Fibroblast of skin of right quadriceps (primary cell): Measurements from ENCODE around the gene CLMP.
"Not testable (repeated sequence)": the region's sequence is repeated elsewhere in the genome, so short reads cannot be mapped to it uniquely, and the experiment has no call there.

ENCODE experiments used
- DNase-seq: peaks from one replicate; pipeline ENCODE4 v3.0.0-alpha.2; 2013

CLMP gene

DNA sequence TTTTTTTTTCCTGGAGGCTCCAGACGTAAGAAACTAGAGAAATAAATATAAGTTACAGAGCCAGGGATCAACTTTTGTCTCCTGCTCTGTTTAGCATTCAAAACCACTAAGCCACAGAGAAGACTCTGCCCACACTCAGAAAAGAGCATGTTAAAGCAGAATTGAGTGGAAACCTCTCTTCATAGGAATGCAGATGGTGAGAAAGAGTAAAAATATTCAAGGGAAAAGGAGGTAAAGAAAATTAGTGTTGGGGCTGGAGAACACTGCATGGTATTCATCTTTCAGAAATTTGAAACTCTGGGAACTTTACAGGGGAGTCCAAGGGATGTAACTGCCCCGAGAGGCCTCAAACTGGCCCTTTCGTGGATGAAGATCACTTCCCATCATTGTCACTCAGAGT lies 65.1 kb downstream of the CLMP start:
- DNase-seq, result peak; percentile 85

DNA sequence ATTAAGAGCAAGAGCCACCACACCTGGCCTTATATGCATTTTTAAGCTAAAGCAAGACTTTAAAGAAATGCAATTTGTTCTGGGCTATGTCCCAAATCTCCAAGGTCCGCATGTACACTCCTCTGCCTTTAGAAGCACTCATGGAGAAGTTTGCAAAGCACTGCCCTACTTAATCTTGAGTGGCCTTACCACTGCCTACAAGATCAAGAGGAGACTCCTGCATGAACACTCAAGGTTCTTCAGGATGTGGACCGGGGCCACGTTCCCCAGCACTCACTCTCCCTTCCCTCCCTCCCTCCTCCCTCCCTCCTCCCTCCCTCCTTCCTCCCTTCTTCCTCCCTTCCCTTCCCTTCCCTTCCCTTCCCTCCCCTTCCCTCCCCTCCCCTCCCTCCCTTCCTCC lies 69.9 kb downstream of the CLMP start:
- no peak for DNase-seq

DNA sequence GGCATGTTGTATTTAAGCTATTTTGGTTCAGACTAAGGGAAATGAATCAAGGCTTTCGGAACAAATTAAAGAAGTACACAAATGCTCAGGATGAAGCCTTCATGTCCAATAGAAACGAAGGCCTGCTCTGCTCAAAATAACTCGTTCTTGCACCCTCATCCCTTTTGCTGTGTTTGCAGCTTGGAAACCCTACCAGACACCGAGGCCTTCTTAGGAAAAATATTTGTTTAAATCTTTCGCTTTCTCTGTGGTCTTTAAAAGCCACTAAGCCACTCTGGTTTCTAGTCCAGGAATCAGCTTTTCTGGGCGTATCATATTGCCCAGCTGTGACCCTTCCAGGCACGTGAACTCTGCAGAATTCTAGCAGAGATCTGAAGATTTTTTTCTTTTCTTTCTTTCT lies 72.2 kb downstream of the CLMP start:
- no peak for DNase-seq

DNA sequence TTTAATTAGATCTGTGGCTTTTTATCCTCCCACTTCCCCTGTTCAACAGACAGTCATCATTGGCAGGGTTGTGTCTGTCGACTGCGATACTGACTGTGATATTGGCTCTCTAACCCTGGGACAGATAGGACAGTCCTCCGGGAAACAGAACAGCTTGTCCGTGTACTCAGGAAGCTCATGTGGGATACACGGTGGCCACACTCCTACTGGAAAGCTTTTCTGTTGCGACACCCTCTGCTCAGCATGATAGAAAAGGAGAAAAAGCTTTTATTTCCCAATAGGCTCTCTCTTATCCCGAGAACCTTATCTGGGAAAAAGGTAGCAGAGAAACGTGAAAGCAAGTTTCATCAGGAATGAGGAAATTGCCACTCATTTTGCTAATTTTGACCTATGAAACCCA lies 72.7 kb downstream of the CLMP start:
- DNase-seq, result peak; percentile 45

DNA sequence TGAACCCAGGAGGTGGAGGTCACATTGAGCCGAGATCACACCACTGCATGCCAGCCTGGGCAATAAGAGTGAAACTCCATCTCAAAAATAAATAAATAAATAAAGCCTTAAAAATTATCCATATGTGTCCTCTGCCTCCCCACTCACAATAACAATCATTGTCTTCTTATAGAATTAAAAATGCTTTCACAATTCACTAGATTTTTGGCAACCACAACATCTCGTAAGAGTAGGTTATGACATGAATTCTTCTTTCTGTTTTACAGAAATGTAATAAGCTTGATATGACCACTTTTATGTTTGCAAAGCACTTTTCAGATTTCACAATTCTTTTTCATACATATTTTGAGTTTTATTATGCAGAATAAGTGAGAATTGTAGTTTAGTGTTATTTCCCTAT lies 78.6 kb downstream of the CLMP start:
- no peak for DNase-seq

DNA sequence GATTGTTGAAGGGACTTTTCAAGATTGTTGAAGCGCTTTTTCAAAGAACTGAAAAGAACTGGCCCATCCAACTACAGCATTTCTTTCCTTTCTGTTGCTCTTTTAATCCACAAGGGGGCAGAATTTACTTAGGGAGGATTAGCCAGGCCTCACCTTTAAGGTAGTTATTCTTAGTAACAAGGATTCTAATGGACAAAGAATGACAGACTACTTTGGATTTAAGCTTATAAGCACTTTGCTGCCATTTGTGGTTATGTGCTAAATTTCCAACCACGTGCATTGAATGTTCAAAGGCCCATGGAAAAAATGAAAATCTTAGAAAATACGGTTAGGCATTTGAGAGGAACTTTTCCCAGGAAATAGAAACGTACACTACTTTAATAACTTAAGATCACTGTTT lies 83.6 kb downstream of the CLMP start:
- peak; percentile 56 for DNase-seq

DNA sequence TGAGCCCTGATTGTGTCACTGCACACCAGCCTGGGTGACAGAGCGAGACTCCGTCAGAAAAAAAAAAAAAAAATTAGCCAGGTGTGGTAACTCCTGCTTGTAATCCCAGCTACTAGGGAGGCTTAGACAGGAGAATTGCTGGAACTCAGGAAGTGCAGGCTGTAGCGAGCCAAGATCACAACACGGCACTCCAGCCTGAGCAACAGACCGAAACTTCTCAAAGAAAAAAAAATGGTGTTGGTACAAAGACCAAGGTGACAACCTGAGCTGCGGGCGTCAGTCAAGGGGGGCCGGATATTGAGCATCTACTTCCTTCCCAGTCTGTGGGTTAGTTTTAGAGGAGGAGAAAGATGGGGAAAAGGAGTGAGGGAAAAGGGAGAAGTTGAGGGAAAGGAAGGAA lies 84.7 kb downstream of the CLMP start:
- DNase-seq, result no peak

DNA sequence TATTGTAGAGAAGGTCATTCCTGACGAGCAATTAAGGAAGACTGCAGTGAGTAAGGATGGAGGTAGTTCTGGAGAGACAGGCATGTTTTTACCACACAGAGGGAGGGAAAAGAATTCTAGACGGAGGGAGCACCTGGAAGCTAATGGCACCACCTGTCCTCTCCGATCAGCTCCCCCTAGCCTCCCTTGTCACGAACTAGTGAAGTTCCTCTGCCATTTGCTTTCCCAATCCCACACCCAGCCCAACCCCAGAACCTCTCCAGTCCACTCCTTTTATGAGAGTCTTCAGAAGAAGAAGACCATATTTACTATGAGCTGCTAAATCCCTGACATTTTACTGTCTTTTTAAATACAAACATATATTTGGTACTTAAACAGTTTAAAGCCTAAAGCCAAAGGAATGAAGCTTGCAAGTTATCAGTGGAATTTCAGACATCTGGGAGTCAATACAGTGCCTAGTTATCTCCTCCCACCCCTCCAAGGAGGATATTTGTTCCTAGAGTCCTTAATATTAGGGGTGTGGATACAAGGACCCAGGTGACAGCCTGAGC lies 87.0 kb downstream of the CLMP start:
- DNase-seq, result no peak

DNA sequence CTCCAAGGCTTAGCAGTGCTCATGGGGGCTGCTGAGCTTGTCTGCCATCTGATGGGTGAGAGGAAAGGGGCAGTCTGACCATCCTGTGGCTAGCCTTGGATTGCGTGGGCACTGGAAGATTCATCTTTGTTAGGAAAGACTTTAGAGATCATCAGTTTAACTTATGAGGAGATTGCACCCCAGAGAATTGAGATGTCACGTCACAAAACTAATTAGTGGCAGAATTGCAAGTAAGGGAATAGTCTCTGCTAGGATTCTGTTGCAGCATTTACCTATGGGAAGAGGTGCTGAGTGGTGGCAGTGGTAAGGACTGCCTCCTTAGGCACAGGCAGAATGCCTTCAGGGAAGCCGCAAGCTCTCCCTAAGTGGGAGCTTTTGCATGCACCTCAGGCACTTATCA lies 90.4 kb downstream of the CLMP start:
- no peak for DNase-seq

DNA sequence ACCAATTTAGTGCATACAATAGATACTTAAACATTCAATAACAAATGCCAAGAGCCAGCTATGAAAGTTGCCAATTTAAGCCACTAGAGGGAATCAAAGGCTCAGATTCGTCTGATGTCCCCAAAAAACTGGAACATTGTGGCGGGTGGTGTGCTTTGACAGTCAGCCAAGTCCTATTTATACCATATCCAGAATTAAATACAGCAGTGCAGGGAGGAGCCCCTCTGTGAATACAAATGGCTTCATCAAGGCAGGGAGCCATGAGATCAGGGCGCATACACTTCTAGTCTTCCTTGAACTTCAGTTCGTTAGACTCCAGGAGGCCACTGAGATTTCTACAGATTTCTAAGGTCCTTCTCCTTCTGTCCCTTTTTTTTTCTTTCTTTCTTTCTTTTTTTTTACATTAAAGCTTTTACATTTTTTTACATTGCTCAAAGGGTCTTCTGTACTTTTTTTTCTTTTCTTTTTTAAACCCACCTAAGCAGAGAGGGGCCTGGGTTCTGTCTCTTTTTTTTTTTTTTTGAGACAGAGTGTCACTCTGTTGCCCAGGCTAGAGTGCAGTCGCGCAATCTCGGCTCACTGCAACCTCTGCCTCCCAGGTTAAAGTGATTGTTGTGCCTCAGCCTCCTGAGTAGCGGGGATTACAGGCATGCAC lies 91.6 kb downstream of the CLMP start:
- DNase-seq, result peak; percentile 86

DNA sequence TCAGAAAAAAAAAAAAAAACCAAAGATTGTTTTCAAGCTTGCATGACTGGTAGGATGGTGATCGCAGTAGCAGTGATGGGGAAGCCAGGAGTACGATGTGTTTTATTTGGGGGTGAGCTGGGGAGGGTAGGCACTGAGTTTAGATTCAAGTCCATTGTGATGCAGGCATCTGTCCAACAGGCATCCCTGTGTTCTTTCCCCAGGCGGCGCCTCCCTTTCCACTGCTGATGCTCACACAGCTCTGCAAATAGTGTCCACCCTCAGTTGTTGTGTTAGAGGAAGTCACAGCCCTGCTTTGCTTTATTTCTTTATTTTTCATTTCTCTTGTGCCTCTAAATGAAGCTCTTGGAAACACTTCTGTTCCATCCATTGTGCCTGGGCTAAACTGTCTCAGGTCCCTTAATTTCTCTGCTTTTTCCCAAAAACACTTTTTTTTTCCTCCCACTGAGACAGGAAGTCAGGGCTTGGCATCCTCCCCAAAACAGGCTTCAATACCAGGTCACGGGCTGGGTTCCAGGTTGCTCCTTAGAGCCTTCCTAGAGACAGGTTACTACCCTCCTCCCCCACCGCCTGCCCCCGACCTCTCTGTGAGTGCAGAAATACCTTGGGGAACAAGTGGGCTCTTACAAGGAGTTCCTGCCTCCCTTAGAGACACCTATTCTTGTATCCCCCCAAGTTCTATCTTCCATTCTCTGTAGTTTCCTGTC lies 94.5 kb downstream of the CLMP start:
- no peak for DNase-seq

DNA sequence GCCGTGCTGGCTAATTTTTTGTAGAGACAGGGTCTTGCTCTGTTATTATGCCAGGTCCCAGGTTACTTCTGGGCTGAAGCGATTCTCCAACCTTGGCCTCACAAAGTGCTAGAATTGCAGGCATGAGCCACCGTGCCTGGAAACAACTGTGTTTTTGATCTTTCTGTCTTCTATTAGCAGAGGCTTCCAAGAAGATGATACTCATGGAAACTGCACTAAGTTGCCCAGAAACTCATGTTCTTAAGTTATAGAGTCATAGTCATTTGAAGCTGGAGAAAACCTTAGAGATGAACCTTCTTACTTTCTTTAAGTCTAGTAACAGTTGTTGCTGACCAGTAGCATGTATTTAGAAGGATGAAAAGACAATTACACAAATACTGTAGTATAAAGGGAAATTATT lies 96.1 kb downstream of the CLMP start:
- DNase-seq, result no peak

DNA sequence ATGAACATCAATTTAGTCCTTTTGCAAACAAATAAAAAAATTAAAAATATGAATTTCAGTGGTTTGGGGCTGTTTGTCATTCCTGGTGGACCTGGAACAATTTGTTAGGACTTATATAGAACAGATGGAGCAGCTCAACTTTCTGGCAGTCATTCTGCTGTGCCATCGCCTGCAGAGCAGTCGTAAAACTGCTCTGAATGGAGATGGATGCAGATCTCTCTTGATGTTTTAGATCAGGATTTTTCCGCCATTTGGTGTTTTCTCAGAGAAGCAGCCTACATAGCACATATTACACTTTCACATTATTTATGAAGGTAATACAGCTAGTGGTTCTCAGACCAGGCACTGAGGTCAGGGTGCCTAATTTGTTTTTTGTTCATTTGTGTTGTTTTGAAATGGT lies 101.3 kb downstream of the CLMP start:
- DNase-seq, result no peak

DNA sequence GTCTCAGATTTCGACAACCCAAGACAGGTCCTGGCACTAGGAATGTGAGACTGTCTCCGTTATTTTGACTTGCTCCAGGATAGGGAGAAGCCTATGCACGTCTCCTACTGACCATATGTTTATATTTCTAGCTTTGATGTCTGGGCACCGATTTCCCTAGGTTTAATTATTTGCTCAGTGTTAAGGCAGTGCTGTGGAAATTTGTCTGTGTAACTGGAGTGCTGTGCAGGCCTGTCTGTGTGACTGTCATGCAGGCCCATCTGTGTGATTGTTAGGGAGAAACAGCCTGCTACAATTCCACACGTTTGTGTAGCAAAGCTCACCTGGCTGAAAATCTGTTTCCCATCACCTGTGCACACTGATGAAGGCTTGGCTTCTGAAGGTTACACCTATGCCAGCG lies 103.5 kb downstream of the CLMP start:
- no peak for DNase-seq

DNA sequence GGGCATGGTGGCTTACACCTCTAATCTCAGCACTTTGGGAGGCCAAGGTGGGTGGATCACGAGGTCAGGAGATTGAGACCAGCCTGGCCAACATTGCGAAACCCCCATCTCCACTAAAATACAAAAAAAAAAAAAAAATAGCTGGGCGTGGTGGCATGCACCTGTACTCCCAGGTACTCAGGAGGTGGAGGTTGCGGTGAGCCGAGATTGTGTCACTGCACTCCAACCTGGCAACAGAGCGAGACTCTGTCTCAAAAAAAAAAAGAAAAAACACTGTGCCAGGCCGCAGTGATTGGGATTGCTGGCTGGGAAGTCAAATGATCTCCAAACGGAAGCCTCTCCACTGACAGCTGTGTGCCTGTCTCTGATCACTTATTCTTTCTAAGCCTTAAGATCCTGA lies 104.9 kb downstream of the CLMP start:
- DNase-seq, result not testable (repeated sequence)

DNA sequence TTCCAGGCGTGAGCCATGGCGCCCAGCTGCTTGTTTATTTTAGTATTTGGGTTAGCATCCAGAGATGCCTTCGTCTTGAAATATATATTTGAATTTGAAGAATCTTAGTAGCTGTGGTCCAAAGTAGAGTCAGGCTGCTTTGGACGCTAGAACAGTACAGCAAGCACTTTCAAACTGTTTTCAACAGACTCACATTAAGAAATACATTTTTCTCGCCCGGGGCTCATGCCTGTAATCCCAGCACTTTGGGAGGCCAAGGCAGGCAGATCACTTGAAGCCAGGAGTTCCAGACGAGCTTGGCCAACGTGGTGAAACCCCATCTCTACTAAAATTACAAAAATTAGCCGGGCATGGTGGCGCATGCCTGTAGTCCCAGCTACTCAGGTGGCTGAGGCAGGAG lies 106.2 kb downstream of the CLMP start:
- not testable (repeated sequence) for DNase-seq

DNA sequence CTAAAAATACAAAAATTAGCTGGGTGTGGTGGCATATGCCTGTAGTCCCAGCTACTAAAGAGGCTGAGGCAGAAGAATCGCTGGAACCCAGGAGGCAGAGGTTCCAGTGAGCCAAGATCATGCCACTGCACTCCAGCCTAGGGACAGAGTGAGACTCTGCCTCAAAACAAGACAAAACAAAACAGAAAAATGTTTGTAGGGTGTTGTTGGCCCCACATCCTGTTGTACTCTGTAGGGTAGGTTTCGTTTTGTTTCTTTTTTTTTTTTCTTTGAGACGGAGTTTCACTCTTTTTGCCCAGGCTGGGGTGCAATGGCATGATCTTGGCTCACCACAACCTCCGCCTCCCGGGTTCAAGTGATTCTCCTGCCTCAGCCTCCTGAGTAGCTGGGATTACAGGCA lies 107.4 kb downstream of the CLMP start:
- not testable (repeated sequence) for DNase-seq

DNA sequence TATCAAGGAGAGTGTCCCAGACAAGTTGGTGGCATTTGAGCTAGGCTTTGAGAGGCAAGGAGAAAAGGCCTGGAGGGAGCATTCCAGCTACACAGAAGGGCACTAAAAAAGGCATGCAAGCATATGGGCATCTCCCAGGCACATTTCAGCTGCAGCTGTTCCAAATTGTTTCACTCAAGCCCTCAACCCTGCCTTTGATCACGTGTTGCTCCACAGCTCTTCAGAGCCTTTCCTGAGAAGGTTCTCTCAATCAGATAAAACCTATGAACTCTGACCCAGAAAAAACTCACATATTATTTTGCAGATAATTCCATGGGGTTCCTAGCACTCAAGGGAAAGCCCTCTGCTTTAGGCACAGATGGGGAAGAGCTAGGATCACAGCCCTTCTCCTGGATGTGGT lies 108.7 kb downstream of the CLMP start:
- DNase-seq, result no peak

DNA sequence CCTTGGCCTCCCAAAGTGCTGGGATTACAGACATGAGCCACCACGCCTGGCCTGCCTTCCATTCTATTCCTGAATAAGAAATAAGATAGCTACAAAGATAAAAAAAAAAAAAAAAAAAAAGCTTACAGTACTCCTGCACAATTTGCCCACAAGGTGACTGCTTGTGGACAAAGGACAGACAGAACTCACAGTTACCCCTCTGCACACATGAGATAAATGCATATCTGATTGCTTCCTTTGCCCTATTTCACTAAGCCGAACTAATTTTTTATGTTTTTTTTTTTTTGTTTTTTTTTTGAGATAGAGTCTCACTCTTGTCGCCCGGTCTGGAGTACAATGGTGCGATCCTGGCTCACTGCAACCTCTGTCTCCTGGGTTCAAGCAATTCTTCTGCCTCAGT lies 109.6 kb downstream of the CLMP start:
- no peak for DNase-seq

DNA sequence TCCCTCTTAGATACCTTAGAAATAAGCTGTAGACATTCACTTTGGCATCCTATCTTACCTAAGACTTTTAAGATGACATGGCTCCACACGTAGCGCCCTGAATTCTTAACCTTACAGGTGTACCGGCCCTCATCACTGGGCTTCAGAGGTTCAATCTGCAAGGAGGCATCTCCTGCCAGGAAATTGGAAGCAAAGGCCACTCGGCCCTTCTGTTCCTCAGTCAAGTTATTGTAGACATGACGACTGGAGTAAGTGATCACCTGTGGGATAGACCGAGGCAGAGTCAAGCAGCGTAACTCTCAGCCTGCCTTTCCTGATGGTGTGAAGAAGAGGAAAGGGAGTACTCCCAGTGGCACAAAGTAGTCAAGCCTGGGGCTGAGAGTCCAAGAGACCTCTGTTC lies 110.6 kb downstream of the CLMP start:
- DNase-seq, result no peak

DNA sequence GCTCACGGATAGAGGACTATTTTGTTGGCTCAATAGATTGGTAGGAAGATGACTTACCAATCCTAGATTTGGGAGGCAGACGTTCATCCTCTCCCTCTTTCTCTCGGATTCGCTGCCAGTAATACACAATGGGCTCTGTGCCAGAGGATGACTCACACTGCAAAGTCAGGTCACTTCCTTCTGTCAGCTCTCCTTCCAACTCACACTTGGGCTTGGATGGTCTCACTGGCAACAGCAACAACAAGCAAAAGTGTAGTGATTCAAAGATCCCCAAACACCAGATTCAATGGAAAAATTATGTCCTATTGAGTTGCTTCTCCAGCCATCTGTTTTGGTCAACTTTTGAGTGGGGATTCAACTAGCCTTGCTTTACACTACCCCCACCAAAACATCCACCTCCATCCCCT lies 111.4 kb downstream of the CLMP start:
- peak; percentile 97 for DNase-seq

DNA sequence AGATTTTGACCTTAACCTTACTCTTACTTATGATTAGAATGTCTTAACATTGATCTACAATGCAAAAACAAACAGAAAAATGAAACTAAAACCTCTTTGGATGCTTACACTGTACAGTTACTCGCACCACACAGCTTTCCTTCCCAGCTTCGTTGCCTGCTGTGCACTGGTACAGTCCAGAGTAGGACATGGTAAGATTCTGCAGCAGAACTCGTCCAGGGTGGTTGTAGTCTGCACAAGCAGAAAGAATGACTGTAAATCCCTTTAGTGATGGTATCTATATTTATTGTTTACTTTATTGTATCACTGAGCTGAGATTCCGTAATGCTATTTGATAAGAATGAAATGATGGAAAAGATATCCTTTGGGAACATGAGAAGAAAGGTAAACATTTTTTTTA lies 112.1 kb downstream of the CLMP start:
- DNase-seq, result no peak

DNA sequence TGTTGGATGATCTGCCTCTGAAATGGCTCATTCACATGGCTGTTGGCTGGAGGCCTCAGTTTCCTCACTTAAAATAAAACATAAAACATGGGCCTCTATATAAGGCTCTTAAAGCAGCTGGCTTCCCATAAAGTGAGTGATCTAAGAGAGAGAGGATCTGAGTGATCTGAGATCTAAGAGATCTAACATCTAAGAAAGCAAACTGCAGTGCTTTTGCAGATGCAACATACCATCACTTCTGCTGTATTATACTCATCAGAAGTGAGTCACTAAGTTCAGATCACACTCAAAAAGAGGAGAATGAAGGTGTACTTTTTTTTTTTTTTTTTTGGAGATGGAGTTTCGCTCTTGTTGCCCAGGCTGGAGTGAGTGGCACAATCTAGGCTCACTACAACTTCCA lies 115.0 kb downstream of the CLMP start:
- no peak for DNase-seq

DNA sequence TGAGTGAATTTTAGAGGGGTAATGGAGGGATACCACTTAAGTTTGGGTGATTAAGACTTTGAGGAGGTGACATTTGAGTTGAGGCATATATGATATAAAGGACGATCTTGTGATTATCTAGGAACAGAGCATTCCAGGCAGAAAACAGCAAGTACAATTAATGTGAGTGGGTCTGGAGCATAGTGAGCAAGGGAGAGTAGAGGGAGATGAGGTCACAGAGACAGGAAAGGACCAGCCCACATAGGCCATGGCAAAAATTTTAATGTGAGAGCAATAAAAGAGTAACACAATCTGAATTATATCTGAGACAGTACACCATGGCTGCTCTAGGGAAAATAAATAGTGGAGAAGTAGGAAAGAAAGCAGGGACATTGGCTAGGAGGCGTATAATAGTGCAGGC lies 118.6 kb downstream of the CLMP start:
- DNase-seq, result no peak
